ENCODE results near the gene LAMA2. TPM values are rescaled to one million over a fixed set of nuclear protein-coding genes. Genes with fewer than 3 reads are reported as not detected.

The LAMA2 gene
- total and polyA plus RNA-seq, 2 of the 13 experiments (the other 11 are each of a cell fraction or from before 2014, with no cell fraction given), result 0.11 to 0.28 TPM

DNA sequence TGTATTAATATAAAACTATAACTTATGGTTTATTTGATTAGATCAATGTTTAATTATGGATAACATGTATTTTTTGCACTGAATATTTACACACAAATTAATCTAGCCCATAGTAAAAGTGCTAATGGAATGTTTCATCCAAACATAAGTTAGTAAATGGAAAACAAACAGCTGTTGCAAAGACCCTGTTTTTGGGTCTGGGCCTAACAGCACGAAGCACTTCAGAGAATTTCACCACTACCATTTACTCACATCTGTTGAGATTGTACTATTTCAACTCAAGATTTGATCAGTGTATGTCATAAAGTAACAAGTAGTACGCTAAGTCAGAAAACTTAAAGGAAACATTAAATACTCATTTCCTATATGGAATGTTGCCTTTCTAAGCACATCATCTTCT is 359.6 kb downstream of the LAMA2 start:
- ChIA-PET POLR2A (no interaction called here), CTCF (ENCODE audit: low intra/inter-chr PET ratio, low total read pairs) (no interaction called here)
- H3K27me3 ChIP-seq (ENCODE audit: control insufficient read depth in 1 of 2, insufficient read depth in 2 of 2, low read length in 2 of 2), result no peaks in the 10 kb centered on the region
- BruUV-seq (replicated peaks), result no TSS peak
- FAIRE-seq (no peak), DNase-seq (ENCODE audit: low spot score) (no peak), ATAC-seq (no peak)
- no peak overlapping the region for H2AFZ ChIP-seq (ENCODE audit: low read length)
- no peak overlapping the region for H3K4me3 ChIP-seq (replicated peaks in 1 of 3; ENCODE audit: insufficient read depth in 1 of 3, low read depth in 2 of 3, low read length in 3 of 3)
- H3K9me3 ChIP-seq (ENCODE audit: low read length), result no peaks in the 10 kb centered on the region
- TF ChIP-seq ZFP36L2 (CRISPR knock-in tag; IDR thresholded peaks at IDR 0.05) (no peak), MIXL1 (CRISPR knock-in tag; IDR thresholded peaks at IDR 0.05) (no peak), GFI1 (CRISPR knock-in tag; IDR thresholded peaks at IDR 0.05; ENCODE audit: borderline replicate concordance) (no peak), TCF12 (IDR thresholded peaks at IDR 0.05) (no peak), TCF12 (CRISPR knock-in tag; IDR thresholded peaks at IDR 0.05) (no peak), AGO2 (optimal IDR thresholded peaks at IDR 0.05; ENCODE audit: low read depth, low read length) (no peak), PHF20 (CRISPR knock-in tag; IDR thresholded peaks at IDR 0.05) (no peak), ZNF562 (CRISPR knock-in tag; IDR thresholded peaks at IDR 0.05; ENCODE audit: borderline replicate concordance) (no peak), ZNF333 (CRISPR knock-in tag; IDR thresholded peaks at IDR 0.05; ENCODE audit: borderline replicate concordance) (no peak), ELF1 (CRISPR knock-in tag; IDR thresholded peaks at IDR 0.05) (no peak), ZNF282 (IDR thresholded peaks at IDR 0.05; ENCODE audit: partially characterized antibody) (no peak)
- TF ChIP-seq, protein P1, sequence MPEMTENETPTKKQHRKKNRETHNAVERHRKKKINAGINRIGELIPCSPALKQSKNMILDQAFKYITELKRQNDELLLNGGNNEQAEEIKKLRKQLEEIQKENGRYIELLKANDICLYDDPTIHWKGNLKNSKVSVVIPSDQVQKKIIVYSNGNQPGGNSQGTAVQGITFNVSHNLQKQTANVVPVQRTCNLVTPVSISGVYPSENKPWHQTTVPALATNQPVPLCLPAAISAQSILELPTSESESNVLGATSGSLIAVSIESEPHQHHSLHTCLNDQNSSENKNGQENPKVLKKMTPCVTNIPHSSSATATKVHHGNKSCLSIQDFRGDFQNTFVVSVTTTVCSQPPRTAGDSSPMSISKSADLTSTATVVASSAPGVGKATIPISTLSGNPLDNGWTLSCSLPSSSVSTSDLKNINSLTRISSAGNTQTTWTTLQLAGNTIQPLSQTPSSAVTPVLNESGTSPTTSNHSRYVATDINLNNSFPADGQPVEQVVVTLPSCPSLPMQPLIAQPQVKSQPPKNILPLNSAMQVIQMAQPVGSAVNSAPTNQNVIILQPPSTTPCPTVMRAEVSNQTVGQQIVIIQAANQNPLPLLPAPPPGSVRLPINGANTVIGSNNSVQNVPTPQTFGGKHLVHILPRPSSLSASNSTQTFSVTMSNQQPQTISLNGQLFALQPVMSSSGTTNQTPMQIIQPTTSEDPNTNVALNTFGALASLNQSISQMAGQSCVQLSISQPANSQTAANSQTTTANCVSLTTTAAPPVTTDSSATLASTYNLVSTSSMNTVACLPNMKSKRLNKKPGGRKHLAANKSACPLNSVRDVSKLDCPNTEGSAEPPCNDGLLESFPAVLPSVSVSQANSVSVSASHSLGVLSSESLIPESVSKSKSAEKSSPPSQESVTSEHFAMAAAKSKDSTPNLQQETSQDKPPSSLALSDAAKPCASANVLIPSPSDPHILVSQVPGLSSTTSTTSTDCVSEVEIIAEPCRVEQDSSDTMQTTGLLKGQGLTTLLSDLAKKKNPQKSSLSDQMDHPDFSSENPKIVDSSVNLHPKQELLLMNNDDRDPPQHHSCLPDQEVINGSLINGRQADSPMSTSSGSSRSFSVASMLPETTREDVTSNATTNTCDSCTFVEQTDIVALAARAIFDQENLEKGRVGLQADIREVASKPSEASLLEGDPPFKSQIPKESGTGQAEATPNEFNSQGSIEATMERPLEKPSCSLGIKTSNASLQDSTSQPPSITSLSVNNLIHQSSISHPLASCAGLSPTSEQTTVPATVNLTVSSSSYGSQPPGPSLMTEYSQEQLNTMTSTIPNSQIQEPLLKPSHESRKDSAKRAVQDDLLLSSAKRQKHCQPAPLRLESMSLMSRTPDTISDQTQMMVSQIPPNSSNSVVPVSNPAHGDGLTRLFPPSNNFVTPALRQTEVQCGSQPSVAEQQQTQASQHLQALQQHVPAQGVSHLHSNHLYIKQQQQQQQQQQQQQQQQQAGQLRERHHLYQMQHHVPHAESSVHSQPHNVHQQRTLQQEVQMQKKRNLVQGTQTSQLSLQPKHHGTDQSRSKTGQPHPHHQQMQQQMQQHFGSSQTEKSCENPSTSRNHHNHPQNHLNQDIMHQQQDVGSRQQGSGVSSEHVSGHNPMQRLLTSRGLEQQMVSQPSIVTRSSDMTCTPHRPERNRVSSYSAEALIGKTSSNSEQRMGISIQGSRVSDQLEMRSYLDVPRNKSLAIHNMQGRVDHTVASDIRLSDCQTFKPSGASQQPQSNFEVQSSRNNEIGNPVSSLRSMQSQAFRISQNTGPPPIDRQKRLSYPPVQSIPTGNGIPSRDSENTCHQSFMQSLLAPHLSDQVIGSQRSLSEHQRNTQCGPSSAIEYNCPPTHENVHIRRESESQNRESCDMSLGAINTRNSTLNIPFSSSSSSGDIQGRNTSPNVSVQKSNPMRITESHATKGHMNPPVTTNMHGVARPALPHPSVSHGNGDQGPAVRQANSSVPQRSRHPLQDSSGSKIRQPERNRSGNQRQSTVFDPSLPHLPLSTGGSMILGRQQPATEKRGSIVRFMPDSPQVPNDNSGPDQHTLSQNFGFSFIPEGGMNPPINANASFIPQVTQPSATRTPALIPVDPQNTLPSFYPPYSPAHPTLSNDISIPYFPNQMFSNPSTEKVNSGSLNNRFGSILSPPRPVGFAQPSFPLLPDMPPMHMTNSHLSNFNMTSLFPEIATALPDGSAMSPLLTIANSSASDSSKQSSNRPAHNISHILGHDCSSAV (CRISPR knock-in tag; IDR thresholded peaks at IDR 0.05; ENCODE audit: borderline replicate concordance), result no peak
- TF ChIP-seq, protein P2, sequence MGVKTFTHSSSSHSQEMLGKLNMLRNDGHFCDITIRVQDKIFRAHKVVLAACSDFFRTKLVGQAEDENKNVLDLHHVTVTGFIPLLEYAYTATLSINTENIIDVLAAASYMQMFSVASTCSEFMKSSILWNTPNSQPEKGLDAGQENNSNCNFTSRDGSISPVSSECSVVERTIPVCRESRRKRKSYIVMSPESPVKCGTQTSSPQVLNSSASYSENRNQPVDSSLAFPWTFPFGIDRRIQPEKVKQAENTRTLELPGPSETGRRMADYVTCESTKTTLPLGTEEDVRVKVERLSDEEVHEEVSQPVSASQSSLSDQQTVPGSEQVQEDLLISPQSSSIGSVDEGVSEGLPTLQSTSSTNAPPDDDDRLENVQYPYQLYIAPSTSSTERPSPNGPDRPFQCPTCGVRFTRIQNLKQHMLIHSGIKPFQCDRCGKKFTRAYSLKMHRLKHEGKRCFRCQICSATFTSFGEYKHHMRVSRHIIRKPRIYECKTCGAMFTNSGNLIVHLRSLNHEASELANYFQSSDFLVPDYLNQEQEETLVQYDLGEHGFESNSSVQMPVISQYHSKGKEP (CRISPR knock-in tag; IDR thresholded peaks at IDR 0.05), result no peak
- TF ChIP-seq, protein P3, sequence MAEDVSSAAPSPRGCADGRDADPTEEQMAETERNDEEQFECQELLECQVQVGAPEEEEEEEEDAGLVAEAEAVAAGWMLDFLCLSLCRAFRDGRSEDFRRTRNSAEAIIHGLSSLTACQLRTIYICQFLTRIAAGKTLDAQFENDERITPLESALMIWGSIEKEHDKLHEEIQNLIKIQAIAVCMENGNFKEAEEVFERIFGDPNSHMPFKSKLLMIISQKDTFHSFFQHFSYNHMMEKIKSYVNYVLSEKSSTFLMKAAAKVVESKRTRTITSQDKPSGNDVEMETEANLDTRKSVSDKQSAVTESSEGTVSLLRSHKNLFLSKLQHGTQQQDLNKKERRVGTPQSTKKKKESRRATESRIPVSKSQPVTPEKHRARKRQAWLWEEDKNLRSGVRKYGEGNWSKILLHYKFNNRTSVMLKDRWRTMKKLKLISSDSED (CRISPR knock-in tag; IDR thresholded peaks at IDR 0.05), result no peak
- TF ChIP-seq, protein P4, sequence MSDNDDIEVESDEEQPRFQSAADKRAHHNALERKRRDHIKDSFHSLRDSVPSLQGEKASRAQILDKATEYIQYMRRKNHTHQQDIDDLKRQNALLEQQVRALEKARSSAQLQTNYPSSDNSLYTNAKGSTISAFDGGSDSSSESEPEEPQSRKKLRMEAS (IDR thresholded peaks at IDR 0.05), result no peak
- H3K36me3 ChIP-seq (replicated peaks in 1 of 2; ENCODE audit: control insufficient read depth in 1 of 2, insufficient read depth in 2 of 2, low read length in 2 of 2), result no peaks in the 10 kb centered on the region
- no peaks in the 10 kb centered on the region for H3K4me1 ChIP-seq (ENCODE audit: insufficient read depth, low read length)
- intact Hi-C loops (cut with micrococcal nuclease; ENCODE audit: unreplicated experiment) (no loop called here), in situ Hi-C loops (cut with HindIII; ENCODE audit: extremely low pct_ligation_motif_present, low pct_unique_long_range_greater_than_20kb) (loop anchor here (10.0 kb wide), 1 partner anchor 438 kb away; no protein-coding TSS in a partner anchor)
- 2% methylated on average over 2 of the region's 2 CpGs for WGBS (ENCODE audit: low lambda C conversion rate)
- no peaks in the 10 kb centered on the region for H3K79me2 ChIP-seq (ENCODE audit: insufficient read depth, low read length)
- H3K4me2 ChIP-seq (ENCODE audit: low read depth, low read length), result no peak overlapping the region
- no peaks in the 10 kb centered on the region for H4K20me1 ChIP-seq (ENCODE audit: insufficient read depth, low read length)
- no peak overlapping the region for H3K9ac ChIP-seq (ENCODE audit: insufficient read depth, low read depth, low read length)
- no peak overlapping the region for H3K27ac ChIP-seq (ENCODE audit: extremely low read length, insufficient read depth, low read length)

Measured in HepG2 (cell line).